GM12878 (cell line): ENCODE data around the gene SHISA7. TPM values are rescaled to one million over a fixed set of nuclear protein-coding genes. Genes with fewer than 3 reads are reported as not detected.
A peak's percentile ranks its signal among the peaks of the same experiment; 100 is the strongest.

Experiments used
- BRCA1 ChIP-seq: IDR thresholded peaks from 2 replicates; pipeline ENCODE4 v1.6.1; 2011; ENCODE audit warnings: low read depth, low read length, improper control_type of control experiment
- ESRRA ChIP-seq: IDR thresholded peaks from 2 replicates; pipeline ENCODE4 v1.6.1; 2012; ENCODE audit warnings: mild to moderate bottlenecking, low read length, improper control_type of control experiment
- FOS ChIP-seq: IDR thresholded peaks from 3 replicates; pipeline ENCODE4 v1.6.1; 2011; ENCODE audit warnings: borderline replicate concordance; ENCODE audit not compliant: insufficient read length; ENCODE audit errors: extremely low read depth
- HCFC1 ChIP-seq: fragments of 150-350 bp; IDR thresholded peaks from 2 replicates; pipeline ENCODE4 v1.6.1; 2014; ENCODE audit warnings: low read length
- IKZF1 ChIP-seq: fragments of 450-650 bp; conservative IDR thresholded peaks from 2 replicates; pipeline ENCODE4 v1.6.1; 2017; ENCODE audit warnings: antibody characterized with exemption, mild to moderate bottlenecking
- IKZF2 ChIP-seq, 2 experiments: fragments of 450-650 bp; IDR thresholded peaks; 2 replicates each; pipeline ENCODE4 v1.6.1; 2017; ENCODE audit warnings: mild to moderate bottlenecking in 2 of 2, moderate library complexity in 2 of 2
- IRF4 ChIP-seq: IDR thresholded peaks from 2 replicates; pipeline ENCODE4 v1.6.1; 2011; ENCODE audit warnings: low read depth, low read length
- MEF2A ChIP-seq: IDR thresholded peaks from 2 replicates; pipeline ENCODE4 v1.6.1; 2011; ENCODE audit warnings: low read depth, mild to moderate bottlenecking, low read length, moderate library complexity; ENCODE audit not compliant: insufficient read depth
- MLLT1 ChIP-seq: fragments of 450-650 bp; IDR thresholded peaks from 2 replicates; pipeline ENCODE4 v1.6.1; 2016; ENCODE audit warnings: mild to moderate bottlenecking
- MTA2 ChIP-seq: fragments of 450-650 bp; IDR thresholded peaks from 2 replicates; pipeline ENCODE4 v1.6.1; 2016; ENCODE audit warnings: low read depth, mild to moderate bottlenecking, moderate library complexity
- MTA3 ChIP-seq: IDR thresholded peaks from 2 replicates; pipeline ENCODE4 v1.6.1; 2012; ENCODE audit warnings: low read length, inconsistent platforms, borderline replicate concordance
- NFYA ChIP-seq: IDR thresholded peaks from 2 replicates; pipeline ENCODE4 v1.6.1; 2011; ENCODE audit warnings: low read depth, mild to moderate bottlenecking, low read length, improper control_type of control experiment, borderline replicate concordance
- NRF1 ChIP-seq: conservative IDR thresholded peaks from 2 replicates; pipeline ENCODE4 v1.6.1; 2011; ENCODE audit warnings: mild to moderate bottlenecking, low read depth, low read length, improper control_type of control experiment
- POLR2A ChIP-seq: IDR thresholded peaks from 2 replicates; pipeline ENCODE4 v1.6.1; 2011; ENCODE audit warnings: low read depth, mild to moderate bottlenecking, low read length
- RELA ChIP-seq: fragments of 450-650 bp; IDR thresholded peaks from 2 replicates; pipeline ENCODE4 v1.8.0; 2014; ENCODE audit warnings: borderline replicate concordance; ENCODE audit not compliant: partially characterized antibody
- RELB ChIP-seq: fragments of 450-650 bp; IDR thresholded peaks from 2 replicates; pipeline ENCODE4 v1.6.1; 2017; ENCODE audit warnings: low read depth, mild to moderate bottlenecking, moderate library complexity
- SIX5 ChIP-seq: IDR thresholded peaks from 2 replicates; pipeline ENCODE4 v1.6.1; 2011; ENCODE audit warnings: mild to moderate bottlenecking, low read depth, low read length, moderate library complexity; ENCODE audit not compliant: severe bottlenecking
- SMAD1 ChIP-seq: fragments of 450-650 bp; IDR thresholded peaks from 2 replicates; pipeline ENCODE4 v1.6.1; 2018; ENCODE audit warnings: mild to moderate bottlenecking, low read depth; ENCODE audit not compliant: partially characterized antibody
- SUPT20H ChIP-seq: IDR thresholded peaks from 2 replicates; pipeline ENCODE4 v1.6.1; 2011; ENCODE audit warnings: low read depth, mild to moderate bottlenecking, low read length, moderate library complexity, borderline replicate concordance; ENCODE audit not compliant: control insufficient read depth
- TAF1 ChIP-seq: IDR thresholded peaks from 2 replicates; pipeline ENCODE4 v1.6.1; 2011; ENCODE audit warnings: mild to moderate bottlenecking, low read depth, low read length, borderline replicate concordance
- TCF12 ChIP-seq: IDR thresholded peaks from 2 replicates; pipeline ENCODE4 v1.6.1; 2011; ENCODE audit warnings: low read depth, mild to moderate bottlenecking, low read length
- YY1 ChIP-seq: IDR thresholded peaks from 2 replicates; pipeline ENCODE4 v1.6.1; 2011; ENCODE audit warnings: low read depth, mild to moderate bottlenecking, low read length
- ZNF217 ChIP-seq: fragments of 450-650 bp; IDR thresholded peaks from 2 replicates; pipeline ENCODE4 v1.6.1; 2017; ENCODE audit warnings: antibody characterized with exemption, mild to moderate bottlenecking
- ZNF24 ChIP-seq: fragments of 450-650 bp; IDR thresholded peaks from 2 replicates; pipeline ENCODE4 v1.6.1; 2017; ENCODE audit warnings: antibody characterized with exemption, mild to moderate bottlenecking
- ZNF384 ChIP-seq: IDR thresholded peaks from 2 replicates; pipeline ENCODE4 v1.6.1; 2012; ENCODE audit warnings: low read depth, mild to moderate bottlenecking, low read length, improper control_type of control experiment, borderline replicate concordance
- polyA plus RNA-seq, 11 experiments: library from polyadenylated mRNA; depleted of rRNA in 4 of 11; unstranded in 6 of 11; stranded (reverse) in 5 of 11; fragments of >200 nt; fragmentation: Nextera tagmentation in 4 of 11; fragmentation: Illumina TruSeq in 1 of 11; extraction: Ambion mirVana in 4 of 11; extraction: Trizol in 1 of 11; gene quantifications; 1 replicate in 1 of 11; 2 replicates in 10 of 11; pipeline versions ENCODE4 v1.2.1 to v1.2.3, GENCODE V29; 2011 to 2016; ENCODE audit warnings: inconsistent platforms in 2 of 11, missing spikeins in 2 of 11, low read depth in 1 of 11
- total RNA-seq, 4 experiments: library from RNA; depleted of rRNA in 3 of 4; stranded (reverse); fragments of >200 nt in 3 of 4; fragmentation: Illumina TruSeq in 1 of 4; extraction: Trizol in 1 of 4; gene quantifications; 2 replicates each; pipeline versions ENCODE4 v1.2.1 to v1.2.3, GENCODE V29; 2013 to 2021
- TF ChIP-seq, protein P1 (sequence below): fragments of 450-650 bp; IDR thresholded peaks from 2 replicates; pipeline ENCODE4 v1.6.1; 2017; ENCODE audit warnings: mild to moderate bottlenecking
- TF ChIP-seq, protein P2 (sequence below): fragments of 450-650 bp; IDR thresholded peaks from 2 replicates; pipeline ENCODE4 v1.6.1; 2016; ENCODE audit warnings: mild to moderate bottlenecking

SHISA7 gene
- total and polyA plus RNA-seq, 10 of the 15 experiments (the other 5 are each of a cell fraction or from before 2014, with no cell fraction given), result 0.03 TPM; not detected in 9

DNA sequence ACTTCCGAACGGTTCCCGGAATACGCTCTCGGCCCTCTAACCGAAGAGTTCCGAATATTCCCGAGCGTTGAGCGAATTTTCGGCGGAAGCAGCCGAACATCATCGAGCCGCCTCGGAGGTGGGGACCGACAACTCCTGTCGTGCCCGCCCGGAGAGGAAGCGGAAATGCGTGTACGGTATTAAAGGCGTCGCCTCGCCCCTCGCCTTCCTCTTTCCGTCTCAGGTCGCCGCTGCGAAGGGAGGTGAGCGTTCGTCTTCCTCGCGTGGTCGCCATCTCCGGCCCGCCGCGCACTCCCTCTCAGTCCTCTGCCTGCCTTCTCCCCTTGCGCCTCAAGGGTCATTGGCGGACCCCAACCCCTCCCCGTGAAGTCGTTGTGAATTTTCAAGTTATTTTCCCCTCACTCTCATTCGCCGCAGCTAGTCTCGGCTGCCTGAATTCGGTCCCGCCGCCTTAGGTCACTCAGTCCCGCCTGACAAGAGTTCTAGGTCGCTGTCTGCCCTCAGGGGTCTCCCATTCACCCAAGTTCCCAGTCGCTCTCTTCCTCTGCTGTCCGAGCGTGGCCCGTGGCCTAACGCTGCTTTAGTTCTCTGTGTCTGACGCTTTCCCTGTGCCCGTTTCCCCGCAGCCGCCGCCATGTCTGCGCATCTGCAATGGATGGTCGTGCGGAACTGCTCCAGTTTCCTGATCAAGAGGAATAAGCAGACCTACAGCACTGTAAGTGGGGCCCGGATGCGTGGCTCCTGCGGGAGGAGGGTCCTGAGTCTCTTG is 57.2 kb downstream of the SHISA7 start, which contains the start of gene RPL28 (continued):
- TF ChIP-seq MLLT1 (peak; percentile 88), ESRRA (no peak), RELB (peak; percentile 51; the same call in 1 of the 2 replicates), MTA2 (no peak), ZNF217 (no peak), TAF1 (peak; percentile 100), SMAD1 (peak; percentile 83), YY1 (peak; percentile 87), MTA3 (no peak; the same call in 1 of the 2 replicates), IKZF2 (IDR thresholded peaks at IDR 0.05) (no peak), IRF4 (no peak), ZNF24 (no peak), ZNF384 (no peak), RELA (peak; percentile 64), HCFC1 (peak; percentile 67), IKZF1 (peak; percentile 59), SIX5 (no peak), NFYA (no peak), FOS (no peak), MEF2A (no peak), TCF12 (peak; percentile 83; the same call in 1 of the 2 replicates), BRCA1 (no peak), POLR2A (peak; percentile 100), NRF1 (no peak), SUPT20H (no peak)
- TF ChIP-seq, protein P1, sequence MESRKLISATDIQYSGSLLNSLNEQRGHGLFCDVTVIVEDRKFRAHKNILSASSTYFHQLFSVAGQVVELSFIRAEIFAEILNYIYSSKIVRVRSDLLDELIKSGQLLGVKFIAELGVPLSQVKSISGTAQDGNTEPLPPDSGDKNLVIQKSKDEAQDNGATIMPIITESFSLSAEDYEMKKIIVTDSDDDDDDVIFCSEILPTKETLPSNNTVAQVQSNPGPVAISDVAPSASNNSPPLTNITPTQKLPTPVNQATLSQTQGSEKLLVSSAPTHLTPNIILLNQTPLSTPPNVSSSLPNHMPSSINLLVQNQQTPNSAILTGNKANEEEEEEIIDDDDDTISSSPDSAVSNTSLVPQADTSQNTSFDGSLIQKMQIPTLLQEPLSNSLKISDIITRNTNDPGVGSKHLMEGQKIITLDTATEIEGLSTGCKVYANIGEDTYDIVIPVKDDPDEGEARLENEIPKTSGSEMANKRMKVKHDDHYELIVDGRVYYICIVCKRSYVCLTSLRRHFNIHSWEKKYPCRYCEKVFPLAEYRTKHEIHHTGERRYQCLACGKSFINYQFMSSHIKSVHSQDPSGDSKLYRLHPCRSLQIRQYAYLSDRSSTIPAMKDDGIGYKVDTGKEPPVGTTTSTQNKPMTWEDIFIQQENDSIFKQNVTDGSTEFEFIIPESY, result no peak
- TF ChIP-seq, protein P2, sequence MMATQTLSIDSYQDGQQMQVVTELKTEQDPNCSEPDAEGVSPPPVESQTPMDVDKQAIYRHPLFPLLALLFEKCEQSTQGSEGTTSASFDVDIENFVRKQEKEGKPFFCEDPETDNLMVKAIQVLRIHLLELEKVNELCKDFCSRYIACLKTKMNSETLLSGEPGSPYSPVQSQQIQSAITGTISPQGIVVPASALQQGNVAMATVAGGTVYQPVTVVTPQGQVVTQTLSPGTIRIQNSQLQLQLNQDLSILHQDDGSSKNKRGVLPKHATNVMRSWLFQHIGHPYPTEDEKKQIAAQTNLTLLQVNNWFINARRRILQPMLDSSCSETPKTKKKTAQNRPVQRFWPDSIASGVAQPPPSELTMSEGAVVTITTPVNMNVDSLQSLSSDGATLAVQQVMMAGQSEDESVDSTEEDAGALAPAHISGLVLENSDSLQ, result peak; percentile 62; the same call in 1 of the 2 replicates
